ENCODE results near the gene TDRD7. TPM values are rescaled to one million over a fixed set of nuclear protein-coding genes. Genes with fewer than 3 reads are reported as not detected.

TDRD7 gene
- total RNA-seq, 1 donor from 2014 or later, result 7.9 TPM

- no peak for DNase-seq
- Histone ChIP-seq H3K36me3 (peaks cover 62% of the 10 kb centered on the region), H3K4me1 (no peaks in the 10 kb centered on the region), H3K9me3 (replicated peaks) (peaks cover 16% of the 10 kb centered on the region), H3K4me3 (no peak overlapping the region), H3K27me3 (ENCODE audit: low read depth) (no peaks in the 10 kb centered on the region), H3K27ac (replicated peaks) (no peak overlapping the region)
- intact Hi-C loops (cut with micrococcal nuclease), result no loop called here
- no peak for TF ChIP-seq CTCF (IDR thresholded peaks at IDR 0.05; ENCODE audit: borderline replicate concordance)
These were observed 46.3 kb upstream of the TDRD7 start for GRCh38 chr9:97365634-97366033.

- H3K27me3 ChIP-seq (ENCODE audit: low read depth), result no peaks in the 10 kb centered on the region
- H3K4me3 ChIP-seq, result no peak overlapping the region
- no peak for DNase-seq
- no peaks in the 10 kb centered on the region for H3K4me1 ChIP-seq
- no peak for TF ChIP-seq CTCF (IDR thresholded peaks at IDR 0.05; ENCODE audit: borderline replicate concordance)
- H3K27ac ChIP-seq (replicated peaks), result no peak overlapping the region
- H3K36me3 ChIP-seq, result peaks cover 63% of the 10 kb centered on the region
- H3K9me3 ChIP-seq (replicated peaks), result peaks cover 16% of the 10 kb centered on the region
- intact Hi-C loops (cut with micrococcal nuclease), result no loop called here
These were observed 45.4 kb upstream of the TDRD7 start for GRCh38 chr9:97366476-97366875.

GRCh38 chr9:97366889-97367288 is 45.0 kb upstream of the TDRD7 start:
- intact Hi-C loops (cut with micrococcal nuclease), result no loop called here
- Histone ChIP-seq H3K27me3 (ENCODE audit: low read depth) (no peaks in the 10 kb centered on the region), H3K4me3 (no peak overlapping the region), H3K27ac (replicated peaks) (no peak overlapping the region), H3K4me1 (no peaks in the 10 kb centered on the region), H3K36me3 (peaks cover 63% of the 10 kb centered on the region), H3K9me3 (replicated peaks) (peaks cover 16% of the 10 kb centered on the region)
- no peak for TF ChIP-seq CTCF (IDR thresholded peaks at IDR 0.05; ENCODE audit: borderline replicate concordance)
- no peak for DNase-seq

- Histone ChIP-seq H3K4me1 (no peaks in the 10 kb centered on the region), H3K27ac (replicated peaks) (no peak overlapping the region), H3K27me3 (ENCODE audit: low read depth) (no peaks in the 10 kb centered on the region), H3K9me3 (replicated peaks) (peaks cover 16% of the 10 kb centered on the region), H3K36me3 (peaks cover 69% of the 10 kb centered on the region), H3K4me3 (no peak overlapping the region)
- DNase-seq, result no peak
- TF ChIP-seq CTCF (IDR thresholded peaks at IDR 0.05; ENCODE audit: borderline replicate concordance), result no peak
- intact Hi-C loops (cut with micrococcal nuclease), result no loop called here
These were observed 44.2 kb upstream of the TDRD7 start for GRCh38 chr9:97367729-97368128.

- peaks cover 66% of the 10 kb centered on the region for H3K36me3 ChIP-seq
- intact Hi-C loops (cut with micrococcal nuclease), result no loop called here
- no peaks in the 10 kb centered on the region for H3K27me3 ChIP-seq (ENCODE audit: low read depth)
- H3K9me3 ChIP-seq (replicated peaks), result peaks cover 16% of the 10 kb centered on the region
- no peak for TF ChIP-seq CTCF (IDR thresholded peaks at IDR 0.05; ENCODE audit: borderline replicate concordance)
- DNase-seq, result no peak
- no peak overlapping the region for H3K27ac ChIP-seq (replicated peaks)
- no peak overlapping the region for H3K4me3 ChIP-seq
- no peaks in the 10 kb centered on the region for H3K4me1 ChIP-seq
These were observed 42.9 kb upstream of the TDRD7 start for GRCh38 chr9:97368964-97369363.

- H3K27ac ChIP-seq (replicated peaks), result no peak overlapping the region
- intact Hi-C loops (cut with micrococcal nuclease), result no loop called here
- no peak for TF ChIP-seq CTCF (IDR thresholded peaks at IDR 0.05; ENCODE audit: borderline replicate concordance)
- DNase-seq, result no peak
- no peak overlapping the region for H3K4me3 ChIP-seq
- peaks cover 16% of the 10 kb centered on the region for H3K9me3 ChIP-seq (replicated peaks)
- H3K4me1 ChIP-seq, result no peaks in the 10 kb centered on the region
- H3K36me3 ChIP-seq, result peaks cover 56% of the 10 kb centered on the region
- H3K27me3 ChIP-seq (ENCODE audit: low read depth), result no peaks in the 10 kb centered on the region
These were observed 39.3 kb upstream of the TDRD7 start for GRCh38 chr9:97372580-97372979.
